PFSK-1 (cell line): Measurements from ENCODE around the gene SHC2.
A peak's percentile ranks its signal among the peaks of the same experiment; 100 is the strongest.

Experiments
- FOXP2 ChIP-seq: optimal IDR thresholded peaks from 2 replicates; pipeline ENCODE3; 2011; ENCODE audit warnings: borderline replicate concordance, control low read depth, inconsistent platforms; ENCODE audit not compliant: insufficient read depth; ENCODE audit errors: extremely low read length, extremely low read depth
- POLR2AphosphoS5 ChIP-seq: IDR thresholded peaks from 2 replicates; pipeline ENCODE4 v1.6.1; 2012; ENCODE audit warnings: low read depth, mild to moderate bottlenecking, control low read depth, low read length, moderate library complexity
- REST ChIP-seq, 2 experiments: IDR thresholded peaks; 2 replicates each; pipeline versions ENCODE4 v1.6.1 to v1.8.0; 2011 to 2012; ENCODE audit warnings: low read depth in 2 of 2, low read length in 2 of 2, control low read depth in 1 of 2, inconsistent platforms in 1 of 2, mild to moderate bottlenecking in 1 of 2, moderate library complexity in 1 of 2; ENCODE audit not compliant: insufficient read depth in 1 of 2
- SIN3A ChIP-seq: IDR thresholded peaks from 2 replicates; pipeline ENCODE4 v1.6.1; 2012; ENCODE audit warnings: mild to moderate bottlenecking, low read length, moderate library complexity, borderline replicate concordance; ENCODE audit not compliant: insufficient read depth
- TAF1 ChIP-seq: IDR thresholded peaks from 2 replicates; pipeline ENCODE4 v1.6.1; 2012; ENCODE audit warnings: low read length, control low read depth, borderline replicate concordance; ENCODE audit not compliant: insufficient read depth

SHC2 gene

GRCh38 chr19:494171-495080 lies 33.6 kb upstream of the SHC2 start:
- TF ChIP-seq POLR2AphosphoS5 (no peak), FOXP2 (peak; percentile 16)

DNA sequence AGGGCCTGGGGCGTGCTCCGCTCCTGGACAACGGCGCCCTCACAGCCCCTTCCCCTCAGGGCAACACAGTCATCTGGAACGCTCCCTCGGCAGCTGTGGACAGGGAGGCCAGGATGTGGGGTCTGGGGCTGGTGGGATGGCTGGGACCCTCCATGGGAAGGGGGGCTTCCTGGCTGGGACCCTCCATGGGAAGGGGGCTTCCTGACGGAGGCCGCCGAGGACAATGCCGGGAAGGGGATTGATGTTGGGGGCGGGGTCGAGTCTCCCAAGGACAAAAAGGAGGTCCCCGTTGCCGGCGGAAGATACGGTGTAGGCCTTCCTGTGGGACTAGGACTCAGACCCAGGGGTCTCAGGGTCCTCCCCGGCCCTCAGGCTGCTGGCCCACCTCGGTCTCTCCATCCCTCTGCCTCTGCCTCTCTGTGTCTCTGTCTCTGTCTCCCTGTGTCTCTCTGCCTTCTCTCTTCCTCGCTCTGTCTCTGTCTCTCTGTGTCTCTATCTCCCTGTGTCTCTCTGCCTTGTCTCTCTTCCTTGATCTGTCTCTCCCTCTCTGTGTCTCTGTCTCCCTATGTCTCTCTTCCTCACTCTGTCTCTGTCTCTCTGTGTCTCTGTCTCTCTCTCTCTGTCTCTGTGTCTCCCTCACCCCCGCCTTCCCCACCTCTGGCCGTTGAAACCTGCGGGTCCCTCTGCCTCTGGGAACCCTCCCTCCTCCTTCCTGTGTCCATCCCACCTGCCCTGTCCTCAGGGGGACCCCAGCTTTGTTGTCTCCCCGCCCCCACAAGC lies 32.7 kb upstream of the SHC2 start:
- TF ChIP-seq FOXP2 (no peak), TAF1 (no peak), REST (IDR thresholded peaks at IDR 0.05; ENCODE audit: insufficient read depth in 1 of 2, low read depth in 2 of 2, low read length in 2 of 2) (no peak), SIN3A (no peak), POLR2AphosphoS5 (no peak)

- TF ChIP-seq POLR2AphosphoS5, result no peak
- TF ChIP-seq FOXP2, result no peak
- no peak for TF ChIP-seq SIN3A
- no peak for TF ChIP-seq TAF1
- TF ChIP-seq REST (IDR thresholded peaks at IDR 0.05; ENCODE audit: insufficient read depth in 1 of 2, low read depth in 2 of 2, low read length in 2 of 2), result no peak
These were observed 31.3 kb upstream of the SHC2 start for GRCh38 chr19:492091-492531.

DNA sequence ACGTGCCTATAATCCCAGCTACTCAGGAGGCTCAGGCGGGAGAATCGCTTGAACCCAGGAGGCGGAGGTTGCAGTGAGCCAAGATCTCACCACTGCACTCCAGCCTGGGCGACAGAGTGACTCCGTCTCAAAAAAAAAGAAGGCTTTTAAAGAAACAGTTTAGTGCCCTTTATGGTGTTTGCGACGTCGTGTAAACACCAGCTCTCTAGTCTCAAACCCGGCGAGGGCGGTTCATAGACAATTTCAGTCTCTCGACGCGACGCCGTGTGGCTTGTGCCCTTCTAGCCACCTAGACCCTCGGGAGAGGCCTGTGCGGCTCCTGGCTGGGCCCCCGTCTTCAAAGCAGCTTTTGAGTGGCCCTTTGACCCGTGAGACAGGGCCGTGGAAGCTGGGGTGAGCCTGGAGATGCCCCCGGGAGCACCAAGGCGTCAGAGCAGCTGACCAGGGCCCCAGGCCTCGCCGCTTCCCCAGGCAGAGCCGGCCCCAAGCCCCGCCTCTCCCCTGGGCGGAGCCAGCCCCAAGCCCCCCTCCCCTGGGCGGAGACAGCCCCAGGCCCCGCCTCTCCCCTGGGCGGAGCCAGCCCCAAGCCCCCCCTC lies 30.4 kb upstream of the SHC2 start:
- no peak for TF ChIP-seq TAF1
- TF ChIP-seq POLR2AphosphoS5, result no peak
- no peak for TF ChIP-seq REST (IDR thresholded peaks at IDR 0.05; ENCODE audit: insufficient read depth in 1 of 2, low read depth in 2 of 2, low read length in 2 of 2)
- no peak for TF ChIP-seq SIN3A
- TF ChIP-seq FOXP2, result no peak
